ENCODE measurements around the gene HSPB9.

GRCh38 chr17:42118126-42118510, 4.5 kb upstream of the HSPB9 start:
- no peak for TF ChIP-seq CTCF (IDR thresholded peaks at IDR 0.05)
- no peak for TF ChIP-seq ELF4 (CRISPR knock-in tag; IDR thresholded peaks at IDR 0.05; ENCODE audit: low read depth)
- no peak for TF ChIP-seq RELA (CRISPR knock-in tag; IDR thresholded peaks at IDR 0.05; ENCODE audit: borderline replicate concordance)
- no peak for TF ChIP-seq EMX1 (CRISPR knock-in tag; IDR thresholded peaks at IDR 0.05)
